ENCODE results near the gene ZNF550. TPM values are rescaled to one million over a fixed set of nuclear protein-coding genes. Genes with fewer than 3 reads are reported as not detected.

ZNF550 gene
- total RNA-seq, 4 donors from 2014 or later: 4.8 to 5.7 (median 5.2) TPM

GRCh38 chr19:57560049-57560491 is 407 bp upstream of the ZNF550 start:
- 11 to 13% methylated on average over 3 to 7 of the region's 23 CpGs for WGBS, 2 donors (ENCODE audit: low coverage in 1 of 2)
- peaks cover 0 to 22% of the 10 kb centered on the region in 2 donors for H3K36me3 ChIP-seq
- peaks cover 0 to 50% (median 3%) of the 10 kb centered on the region in 3 donors for H3K9me3 ChIP-seq
- peaks cover 0 to 26% (median 13%) of the 10 kb centered on the region in 3 donors for H3K4me1 ChIP-seq
- peak overlapping the region; percentile 54 to 95 for H3K4me3 ChIP-seq
- no peaks in the 10 kb centered on the region for H3K27me3 ChIP-seq
- no peak for TF ChIP-seq POLR2AphosphoS5 (IDR thresholded peaks at IDR 0.05)
- TF ChIP-seq POLR2A (IDR thresholded peaks at IDR 0.05): no peak
- TF ChIP-seq EP300 (IDR thresholded peaks at IDR 0.05): no peak
- TF ChIP-seq CTCF (IDR thresholded peaks at IDR 0.05): no peak
- ATAC-seq: peak; percentile 7
- peak overlapping the region in 3 of 4 donors; percentile 77 to 80 (median 80) for H3K27ac ChIP-seq

- H3K4me3 ChIP-seq: peak overlapping the region; percentile 54 to 95
- ATAC-seq: no peak
- 0 to 7% methylated on average over 1 to 4 of the region's 22 CpGs for WGBS, 2 donors (ENCODE audit: low coverage in 1 of 2)
- H3K27ac ChIP-seq: peak overlapping the region in 3 of 4 donors; percentile 77 to 80 (median 80)
- peaks cover 0 to 33% of the 10 kb centered on the region in 2 donors for H3K36me3 ChIP-seq
- H3K4me1 ChIP-seq: peaks cover 0 to 26% (median 13%) of the 10 kb centered on the region in 3 donors
- TF ChIP-seq EP300 (IDR thresholded peaks at IDR 0.05) (no peak), POLR2A (IDR thresholded peaks at IDR 0.05) (no peak), POLR2AphosphoS5 (IDR thresholded peaks at IDR 0.05) (no peak), CTCF (IDR thresholded peaks at IDR 0.05) (no peak)
- H3K27me3 ChIP-seq: no peaks in the 10 kb centered on the region
- H3K9me3 ChIP-seq: peaks cover 0 to 50% (median 0%) of the 10 kb centered on the region in 3 donors
Measured at GRCh38 chr19:57559008-57559403, 657 bp downstream of the ZNF550 start.

- 11 to 19% methylated on average over 6 of the region's 6 CpGs for WGBS, 2 donors (ENCODE audit: low coverage in 1 of 2)
- ATAC-seq: no peak
- H3K9me3 ChIP-seq: peaks cover 0 to 51% (median under 1%) of the 10 kb centered on the region in 3 donors
- H3K4me3 ChIP-seq: peak overlapping the region; percentile 54 to 95
- H3K36me3 ChIP-seq: peaks cover 0 to 38% of the 10 kb centered on the region in 2 donors
- peak overlapping the region in 2 of 4 donors; percentile 80 for H3K27ac ChIP-seq
- no peaks in the 10 kb centered on the region for H3K27me3 ChIP-seq
- no peak for TF ChIP-seq POLR2A (IDR thresholded peaks at IDR 0.05)
- no peak for TF ChIP-seq EP300 (IDR thresholded peaks at IDR 0.05)
- TF ChIP-seq CTCF (IDR thresholded peaks at IDR 0.05): no peak
- TF ChIP-seq POLR2AphosphoS5 (IDR thresholded peaks at IDR 0.05): no peak
- H3K4me1 ChIP-seq: peaks cover 0 to 26% (median 13%) of the 10 kb centered on the region in 3 donors
Measured at GRCh38 chr19:57558525-57558924, 1.1 kb downstream of the ZNF550 start.

GRCh38 chr19:57557659-57558058 is 2.0 kb downstream of the ZNF550 start:
- H3K4me3 ChIP-seq: no peak overlapping the region
- H3K9me3 ChIP-seq: peaks cover 0 to 57% (median 1%) of the 10 kb centered on the region in 3 donors
- no peak overlapping the region for H3K27ac ChIP-seq
- no peaks in the 10 kb centered on the region for H3K27me3 ChIP-seq
- 73 to 74% methylated on average over 2 to 4 of the region's 5 CpGs for WGBS, 2 donors (ENCODE audit: low coverage in 1 of 2)
- TF ChIP-seq POLR2AphosphoS5 (IDR thresholded peaks at IDR 0.05) (no peak), POLR2A (IDR thresholded peaks at IDR 0.05) (no peak), EP300 (IDR thresholded peaks at IDR 0.05) (no peak)
- peaks cover 0 to 46% of the 10 kb centered on the region in 2 donors for H3K36me3 ChIP-seq
- peaks cover 0 to 26% (median 13%) of the 10 kb centered on the region in 3 donors for H3K4me1 ChIP-seq
- no peak for ATAC-seq

GRCh38 chr19:57552432-57552831 is 7.2 kb downstream of the ZNF550 start:
- ATAC-seq: no peak
- peaks cover 0 to 91% (median 4%) of the 10 kb centered on the region in 3 donors for H3K9me3 ChIP-seq
- no peak overlapping the region for H3K27ac ChIP-seq
- H3K4me1 ChIP-seq: no peaks in the 10 kb centered on the region
- 100% methylated on average over 1 of the region's 2 CpGs; no CpG with 5 or more reads in 1 of the 2 donors for WGBS, 2 donors (ENCODE audit: low coverage in 1 of 2)
- peaks cover 7 to 99% of the 10 kb centered on the region in 2 donors for H3K36me3 ChIP-seq
- no peak overlapping the region for H3K4me3 ChIP-seq
- TF ChIP-seq POLR2AphosphoS5 (IDR thresholded peaks at IDR 0.05) (no peak), CTCF (IDR thresholded peaks at IDR 0.05) (no peak), EP300 (IDR thresholded peaks at IDR 0.05) (no peak), POLR2A (IDR thresholded peaks at IDR 0.05) (no peak)
- H3K27me3 ChIP-seq: no peaks in the 10 kb centered on the region
